Left lobe of liver (tissue), 2 donors: ENCODE data around the gene CXCL13. TPM values are rescaled to one million over a fixed set of nuclear protein-coding genes. Genes with fewer than 3 reads are reported as not detected.
"Not testable (repeated sequence)": the region's sequence is repeated elsewhere in the genome, so short reads cannot be mapped to it uniquely, and the experiment has no call there.

Experiments
- ATAC-seq: fragments of 200-7000 bp; cut with Tn5 transposase; one replicate; pipeline ENCODE4 v1.9.1; 2020; ENCODE audit warnings: mild to moderate bottlenecking, moderate library complexity
- DNase-seq: peaks from one replicate; pipeline ENCODE4 v3.0.0-alpha.2; 2020; ENCODE audit warnings: low spot score
- total RNA-seq: library from RNA; stranded (reverse); gene quantifications from one replicate; pipeline ENCODE4 v1.2.1, GENCODE V29; 2021
- donor health status: DM: no; HTN: no; CAD: no; lungs with moderate emphysema.
- donor health status: DM: no; HTN: yes; CAD: no.

CXCL13 gene
- 52.3 TPM for total RNA-seq

GRCh38 chr4:77605210-77605902 is at the start of gene CXCL13:
Gene CXCL13 (plus strand): TSS chr4:77605820. CDS start chr4:77605866, 46 bp downstream.
- no peak for DNase-seq
- peak; percentile 7 for ATAC-seq

DNA sequence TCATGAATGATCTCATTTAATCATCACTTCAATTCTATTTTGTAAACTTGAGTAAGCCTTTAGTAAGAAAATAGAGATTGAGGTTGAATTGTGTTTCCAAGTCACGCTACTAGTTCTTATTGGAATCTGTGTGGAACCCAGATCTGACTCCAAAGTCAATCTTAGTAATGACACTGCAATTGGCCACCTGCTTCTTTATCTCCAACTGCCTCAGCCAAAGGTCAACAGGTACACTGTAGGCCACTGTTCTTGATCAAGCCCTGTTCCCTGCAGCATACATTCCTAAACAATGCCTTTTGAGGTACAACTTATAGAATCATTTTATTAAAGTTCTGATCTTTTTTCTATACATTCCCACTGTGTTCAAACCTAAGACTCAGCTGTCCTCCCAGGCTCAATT is 45.5 kb upstream of the CXCL13 start:
- no peak for DNase-seq
- ATAC-seq, result peak; percentile 84

DNA sequence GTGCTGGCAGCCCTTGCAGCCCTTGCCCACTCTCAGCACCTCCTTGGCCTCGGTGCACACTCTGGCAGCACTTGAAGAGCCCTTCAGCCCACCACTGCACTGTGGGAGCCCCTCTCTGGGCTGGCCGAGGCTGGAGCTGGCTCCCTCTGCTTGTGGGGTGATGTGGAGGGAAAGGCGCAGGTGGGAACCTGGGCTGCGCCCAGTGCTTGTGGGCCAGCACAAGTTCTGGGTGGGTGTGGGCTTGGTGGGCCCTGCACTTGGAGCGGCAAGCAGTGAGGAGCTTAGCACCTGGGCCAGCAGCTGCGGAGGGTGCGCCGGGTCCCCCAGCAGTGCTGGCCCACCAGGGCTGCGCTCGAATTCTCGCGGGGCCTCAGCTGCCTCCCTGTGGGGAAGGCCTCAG is 43.9 kb upstream of the CXCL13 start:
- DNase-seq, ATAC-seq: not testable (repeated sequence)

DNA sequence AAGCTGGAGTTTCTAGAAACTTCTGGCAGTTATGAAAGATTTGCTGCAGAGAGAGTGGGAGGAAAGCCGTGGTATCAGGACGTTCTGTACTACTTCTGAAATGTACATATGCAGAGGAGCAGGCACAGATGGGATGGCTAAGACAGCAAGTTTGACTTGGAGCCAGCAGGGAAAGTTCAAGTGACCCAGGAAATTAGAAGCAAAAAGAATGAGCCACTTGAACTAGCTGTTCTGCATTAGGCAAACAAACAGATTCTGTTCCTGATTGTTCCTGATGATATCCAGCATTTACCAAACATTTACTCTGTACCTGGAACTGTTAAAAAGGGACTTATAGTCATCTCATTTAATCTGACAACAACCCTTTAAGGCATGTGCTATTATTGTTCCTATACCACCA is 41.4 kb upstream of the CXCL13 start:
- ATAC-seq, result peak; percentile 69
- DNase-seq, result peak; percentile 79

DNA sequence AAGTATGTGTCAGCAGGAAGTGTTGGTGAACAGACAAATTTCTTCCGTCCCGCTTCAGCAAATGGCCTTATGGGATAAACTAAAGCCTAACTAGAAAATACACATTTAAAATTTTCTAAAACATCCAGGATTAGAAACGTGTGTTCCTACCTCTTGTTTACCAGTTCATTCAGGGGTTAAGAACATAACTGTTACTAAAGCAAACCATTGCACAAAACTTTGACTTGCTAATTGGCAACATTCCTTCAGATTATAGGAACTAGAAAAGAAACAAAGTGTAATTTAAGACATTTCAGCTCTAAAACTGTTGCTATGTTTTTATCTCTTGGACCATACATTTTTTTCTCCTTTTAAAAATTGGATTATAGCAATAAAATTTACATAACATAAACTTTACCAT is 39.5 kb upstream of the CXCL13 start:
- ATAC-seq, result peak; percentile 30

GRCh38 chr4:77567549-77567948 is 38.1 kb upstream of the CXCL13 start:
- no peak for DNase-seq
- ATAC-seq, result no peak

More for the DNA sequence above, 39.5 kb upstream of the CXCL13 start:
- no peak for DNase-seq

- not testable (repeated sequence) for DNase-seq, ATAC-seq
These were observed 35.0 kb upstream of the CXCL13 start for GRCh38 chr4:77570508-77571214.

DNA sequence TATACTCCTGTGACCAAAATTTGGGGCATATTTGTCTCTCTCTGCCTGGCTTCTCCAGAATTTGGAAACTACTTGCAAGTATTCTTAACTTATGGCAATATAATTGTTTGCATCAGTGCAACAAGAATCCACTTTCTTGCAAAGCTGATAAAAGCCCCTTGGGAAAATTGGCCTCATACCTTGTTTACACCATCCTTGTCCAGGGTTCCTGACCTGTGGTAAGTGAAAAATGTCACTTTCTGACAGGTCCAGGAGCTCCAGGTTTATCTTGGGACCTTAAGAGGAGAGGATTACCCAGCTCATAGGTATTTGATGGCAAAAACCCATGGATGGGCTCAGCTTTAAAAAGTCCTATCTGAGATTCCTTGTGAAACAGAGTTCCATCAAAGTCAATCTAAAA is 29.3 kb upstream of the CXCL13 start:
- ATAC-seq (no peak), DNase-seq (no peak)

GRCh38 chr4:77578145-77578544 is 27.5 kb upstream of the CXCL13 start:
- ATAC-seq (no peak), DNase-seq (no peak)

GRCh38 chr4:77579406-77580076 is 26.1 kb upstream of the CXCL13 start:
- ATAC-seq, result peak; percentile 82
- no peak for DNase-seq

GRCh38 chr4:77581724-77582123 is 23.9 kb upstream of the CXCL13 start:
- no peak for ATAC-seq

GRCh38 chr4:77582156-77582555 is 23.5 kb upstream of the CXCL13 start:
- ATAC-seq (no peak), DNase-seq (no peak)

More at GRCh38 chr4:77581724-77582123, 23.9 kb upstream of the CXCL13 start:
- no peak for DNase-seq

DNA sequence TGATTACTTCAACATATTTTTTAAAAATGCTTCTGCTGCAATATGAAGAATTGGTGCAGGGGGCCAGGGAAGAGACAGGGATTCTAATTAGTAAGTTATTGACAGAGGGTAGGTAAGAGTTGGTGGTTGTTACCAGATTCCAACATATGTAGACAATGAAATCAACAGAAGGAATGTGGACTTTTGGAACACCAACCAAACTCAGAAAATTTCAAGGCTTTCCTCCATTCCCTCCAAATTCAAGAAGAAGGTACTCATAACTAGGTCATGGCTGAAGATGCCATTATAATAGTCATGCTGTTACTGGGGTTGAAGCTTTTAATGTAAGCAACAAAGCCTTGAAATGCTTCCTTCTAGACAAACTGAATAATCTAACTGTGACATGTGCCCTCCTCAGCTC is 22.9 kb upstream of the CXCL13 start:
- DNase-seq, result no peak
- ATAC-seq, result no peak

GRCh38 chr4:77586951-77587383 is 18.7 kb upstream of the CXCL13 start:
- ATAC-seq, result no peak
- DNase-seq, result no peak

GRCh38 chr4:77590482-77590881 is 15.1 kb upstream of the CXCL13 start:
- DNase-seq, result no peak
- no peak for ATAC-seq

DNA sequence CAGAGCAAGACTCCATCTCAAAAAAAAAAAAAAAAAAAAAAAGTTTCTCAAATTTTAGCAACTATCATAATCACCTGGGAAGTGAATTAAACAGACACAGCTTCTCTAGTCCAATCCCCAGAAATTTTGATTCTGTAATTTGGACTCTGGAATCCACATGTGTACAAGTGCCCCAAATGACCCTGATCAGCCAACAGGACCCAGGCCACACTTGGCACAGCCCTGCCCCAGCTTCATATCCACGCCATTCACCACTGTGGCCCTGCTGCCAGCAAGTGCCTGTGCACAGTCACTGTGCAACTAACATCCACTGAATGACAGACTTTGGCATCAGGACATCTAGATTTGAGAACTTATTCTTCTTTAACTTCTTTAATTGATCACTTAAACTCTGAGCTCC is 14.1 kb upstream of the CXCL13 start:
- DNase-seq (peak; percentile 91), ATAC-seq (peak; percentile 97)

- ATAC-seq (no peak), DNase-seq (no peak)
These were observed 12.5 kb upstream of the CXCL13 start for GRCh38 chr4:77593101-77593500.

DNA sequence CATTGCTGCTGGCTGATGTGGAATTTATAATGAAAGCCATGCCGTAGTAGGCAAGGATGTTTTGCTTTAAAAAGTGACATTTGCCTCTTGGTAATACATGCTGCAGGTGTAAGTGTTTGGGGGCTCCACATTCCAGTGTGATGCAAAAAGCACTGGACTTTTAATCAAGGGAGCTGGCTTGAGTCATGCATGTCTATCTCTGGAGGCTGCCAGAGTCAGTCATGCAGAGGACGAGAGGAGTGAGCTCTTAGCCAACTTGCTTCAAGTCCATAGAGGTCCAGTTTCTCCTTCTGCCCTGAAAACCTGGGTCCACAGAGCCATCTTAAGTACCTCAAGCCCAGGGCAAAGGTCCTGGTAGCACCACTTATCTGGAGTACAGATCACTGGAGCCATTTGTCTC is 11.6 kb upstream of the CXCL13 start:
- ATAC-seq, result no peak
- DNase-seq, result no peak

DNA sequence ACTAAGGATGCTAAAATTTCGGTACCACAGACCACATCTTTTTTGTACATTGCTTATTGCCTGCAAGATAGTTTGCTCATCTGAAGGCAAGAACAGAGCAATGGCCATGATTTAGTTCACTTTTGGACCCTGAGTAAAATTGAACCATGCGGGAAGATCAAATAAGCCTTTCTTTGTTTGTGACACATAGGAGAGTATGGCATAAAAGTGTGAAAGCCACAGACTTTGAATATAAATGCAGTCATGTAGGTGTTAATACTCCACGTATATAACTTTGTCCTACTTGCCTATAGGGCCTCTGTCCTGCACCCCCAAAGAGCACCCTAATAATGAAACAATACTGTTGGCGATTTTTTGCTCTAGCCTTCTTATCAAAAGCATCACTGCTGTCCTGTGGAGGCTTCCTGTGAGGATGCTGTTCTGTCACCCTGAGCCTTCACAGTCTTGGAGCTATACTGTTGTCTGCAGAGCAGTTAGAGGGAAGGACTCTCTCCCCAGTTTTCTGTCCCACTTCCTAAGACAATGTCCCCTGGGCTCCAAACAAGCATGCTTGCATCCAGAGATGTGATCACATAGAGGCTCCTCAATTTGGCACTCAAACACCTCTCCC is 10.2 kb upstream of the CXCL13 start:
- ATAC-seq (no peak), DNase-seq (no peak)

DNA sequence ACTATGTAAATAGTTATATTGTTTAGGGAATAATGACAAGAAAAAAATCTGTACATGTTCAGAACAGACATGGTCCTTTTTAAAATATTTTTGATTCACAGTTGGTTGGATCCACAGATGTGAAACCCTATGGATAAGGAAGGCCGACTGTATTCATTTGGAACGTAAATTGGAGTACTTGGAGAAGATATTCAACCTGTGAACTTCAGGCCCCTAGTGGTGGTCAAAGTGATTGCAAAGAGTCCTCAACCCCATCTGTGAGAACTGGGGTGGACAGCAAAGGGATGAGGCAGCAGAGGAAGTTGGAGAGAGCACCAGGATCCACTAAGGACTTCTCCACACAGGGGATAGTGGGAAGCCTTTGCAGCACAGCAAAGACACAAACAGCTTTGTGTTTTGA is 6.2 kb upstream of the CXCL13 start:
- peak; percentile 29 for ATAC-seq
- no peak for DNase-seq
